ENCODE data around the gene PMPCA.

The PMPCA gene

DNA sequence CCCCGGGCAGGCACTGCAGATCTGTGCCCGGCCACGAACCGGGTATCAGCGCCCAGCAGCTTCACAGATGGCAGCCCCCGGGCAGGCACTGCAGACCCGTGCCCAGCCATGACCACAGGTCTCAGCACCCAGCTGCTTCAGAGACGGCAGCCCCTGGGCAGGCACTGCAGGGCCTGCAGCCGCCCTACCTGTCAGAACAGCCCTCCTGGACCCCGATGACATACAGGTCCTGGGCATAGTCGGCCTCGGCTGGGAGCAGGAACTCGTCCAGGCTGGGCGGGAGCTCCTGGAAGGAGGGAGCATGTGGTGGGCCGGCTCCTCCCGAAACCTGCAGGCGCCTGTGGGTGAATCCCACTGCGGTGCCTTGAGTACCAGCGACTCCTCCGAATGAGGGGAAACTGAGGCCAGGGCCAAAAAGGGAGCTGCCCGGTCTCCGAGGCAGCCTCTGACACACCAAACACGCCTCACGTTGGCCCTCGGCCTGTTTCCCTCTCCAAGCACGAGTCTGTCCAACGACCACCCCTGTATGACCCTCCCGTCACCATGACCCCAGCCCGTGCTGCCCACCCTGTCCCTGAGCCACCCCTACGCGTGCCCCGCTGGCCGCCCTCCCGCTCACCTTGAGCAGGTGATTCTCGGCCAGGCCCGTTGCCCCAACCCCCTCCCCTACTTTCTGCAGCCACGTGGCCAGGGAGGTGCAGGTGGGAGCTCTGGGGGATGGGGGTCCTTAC, 23.6 kb downstream of the PMPCA start:
- DNase-seq (ENCODE audit: extremely low read depth, low read depth): no peak
- TF ChIP-seq, protein P1, sequence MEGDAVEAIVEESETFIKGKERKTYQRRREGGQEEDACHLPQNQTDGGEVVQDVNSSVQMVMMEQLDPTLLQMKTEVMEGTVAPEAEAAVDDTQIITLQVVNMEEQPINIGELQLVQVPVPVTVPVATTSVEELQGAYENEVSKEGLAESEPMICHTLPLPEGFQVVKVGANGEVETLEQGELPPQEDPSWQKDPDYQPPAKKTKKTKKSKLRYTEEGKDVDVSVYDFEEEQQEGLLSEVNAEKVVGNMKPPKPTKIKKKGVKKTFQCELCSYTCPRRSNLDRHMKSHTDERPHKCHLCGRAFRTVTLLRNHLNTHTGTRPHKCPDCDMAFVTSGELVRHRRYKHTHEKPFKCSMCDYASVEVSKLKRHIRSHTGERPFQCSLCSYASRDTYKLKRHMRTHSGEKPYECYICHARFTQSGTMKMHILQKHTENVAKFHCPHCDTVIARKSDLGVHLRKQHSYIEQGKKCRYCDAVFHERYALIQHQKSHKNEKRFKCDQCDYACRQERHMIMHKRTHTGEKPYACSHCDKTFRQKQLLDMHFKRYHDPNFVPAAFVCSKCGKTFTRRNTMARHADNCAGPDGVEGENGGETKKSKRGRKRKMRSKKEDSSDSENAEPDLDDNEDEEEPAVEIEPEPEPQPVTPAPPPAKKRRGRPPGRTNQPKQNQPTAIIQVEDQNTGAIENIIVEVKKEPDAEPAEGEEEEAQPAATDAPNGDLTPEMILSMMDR (IDR thresholded peaks at IDR 0.05; ENCODE audit: low read depth, low read length): no peak

DNA sequence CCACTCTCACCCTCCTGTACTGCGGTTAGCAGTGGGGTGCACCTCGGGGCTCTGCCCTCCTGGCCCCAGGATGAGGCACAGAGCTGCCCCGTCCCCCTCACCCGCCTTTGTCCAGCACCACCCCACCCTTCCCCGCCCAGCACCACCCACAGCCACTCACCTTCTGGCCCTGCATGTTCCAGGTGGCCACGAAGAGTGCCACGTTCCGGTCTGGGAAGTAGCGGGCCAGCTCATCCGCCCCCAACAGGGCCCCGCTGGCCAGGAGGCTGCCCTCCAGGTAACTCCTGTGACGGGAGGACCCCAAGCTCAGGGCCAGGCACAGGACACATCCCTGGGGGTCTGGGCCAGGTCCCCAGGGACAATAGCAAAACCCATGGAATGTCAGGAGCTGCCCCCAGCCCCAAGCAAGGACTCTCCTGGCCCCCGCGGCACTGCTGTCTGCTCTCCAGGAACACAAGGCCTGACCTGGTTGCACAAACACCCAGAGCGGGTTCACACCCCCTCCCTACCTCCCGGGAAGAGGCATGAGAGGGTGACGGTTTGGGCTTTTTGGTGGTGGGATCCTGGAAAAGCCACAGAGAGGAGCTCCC, 24.2 kb downstream of the PMPCA start:
- TF ChIP-seq, protein P1 (IDR thresholded peaks at IDR 0.05; ENCODE audit: low read depth, low read length): no peak

DNA sequence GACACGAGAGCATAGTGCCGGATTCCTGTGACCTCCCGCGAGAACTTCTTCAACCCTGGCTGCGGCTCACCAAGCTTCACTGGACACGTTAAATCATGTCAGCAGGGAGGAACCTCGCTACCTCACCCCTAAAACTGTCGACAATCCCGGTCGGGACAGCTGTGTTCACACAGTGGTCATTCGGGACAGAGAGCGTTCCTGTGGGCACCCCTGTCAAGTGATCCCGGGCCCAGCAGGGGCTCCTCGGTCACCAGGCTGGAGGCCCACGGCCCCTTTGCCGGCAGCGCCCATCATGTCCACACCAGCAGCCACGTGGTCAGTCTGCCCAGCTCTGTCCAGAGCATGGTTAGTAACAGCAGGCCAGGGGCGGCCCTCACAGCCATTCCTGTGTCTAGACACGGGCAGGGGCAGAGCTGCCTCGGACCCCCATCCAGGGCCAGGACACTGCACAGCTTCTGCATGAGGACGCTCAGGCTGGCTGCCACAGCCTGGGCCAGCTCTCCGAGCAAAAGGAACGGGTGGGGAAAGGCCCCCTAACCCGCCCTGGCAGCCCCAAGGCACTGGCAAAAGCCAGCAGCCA, 25.7 kb downstream of the PMPCA start:
- TF ChIP-seq, protein P1 (IDR thresholded peaks at IDR 0.05; ENCODE audit: low read depth, low read length): no peak
- DNase-seq (ENCODE audit: extremely low read depth, low read depth): no peak

More for the DNA sequence above, 24.2 kb downstream of the PMPCA start:
- no peak for DNase-seq (ENCODE audit: extremely low read depth, low read depth)

DNA sequence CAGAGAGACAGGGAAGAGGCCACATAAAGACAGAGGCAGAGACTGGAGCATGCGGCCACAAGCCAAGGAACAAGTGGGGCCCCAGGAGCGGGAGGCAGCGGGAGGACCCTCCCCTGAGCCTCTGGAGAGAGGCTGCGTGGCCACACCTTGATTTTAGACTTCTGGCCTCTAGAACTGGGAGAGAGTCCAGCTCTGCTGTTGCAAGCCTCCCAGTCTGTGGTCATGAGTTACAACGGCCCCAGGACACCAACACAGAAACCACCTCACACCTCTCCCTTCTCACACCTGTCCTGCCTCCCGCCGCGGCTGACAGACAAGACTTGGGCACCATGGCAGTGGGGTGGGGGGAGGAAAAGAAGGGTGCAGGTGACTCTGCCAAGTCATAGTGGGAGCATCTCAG, 27.0 kb downstream of the PMPCA start:
- DNase-seq (ENCODE audit: extremely low read depth, low read depth): peak; percentile 20
- TF ChIP-seq, protein P1 (IDR thresholded peaks at IDR 0.05; ENCODE audit: low read depth, low read length): no peak

DNA sequence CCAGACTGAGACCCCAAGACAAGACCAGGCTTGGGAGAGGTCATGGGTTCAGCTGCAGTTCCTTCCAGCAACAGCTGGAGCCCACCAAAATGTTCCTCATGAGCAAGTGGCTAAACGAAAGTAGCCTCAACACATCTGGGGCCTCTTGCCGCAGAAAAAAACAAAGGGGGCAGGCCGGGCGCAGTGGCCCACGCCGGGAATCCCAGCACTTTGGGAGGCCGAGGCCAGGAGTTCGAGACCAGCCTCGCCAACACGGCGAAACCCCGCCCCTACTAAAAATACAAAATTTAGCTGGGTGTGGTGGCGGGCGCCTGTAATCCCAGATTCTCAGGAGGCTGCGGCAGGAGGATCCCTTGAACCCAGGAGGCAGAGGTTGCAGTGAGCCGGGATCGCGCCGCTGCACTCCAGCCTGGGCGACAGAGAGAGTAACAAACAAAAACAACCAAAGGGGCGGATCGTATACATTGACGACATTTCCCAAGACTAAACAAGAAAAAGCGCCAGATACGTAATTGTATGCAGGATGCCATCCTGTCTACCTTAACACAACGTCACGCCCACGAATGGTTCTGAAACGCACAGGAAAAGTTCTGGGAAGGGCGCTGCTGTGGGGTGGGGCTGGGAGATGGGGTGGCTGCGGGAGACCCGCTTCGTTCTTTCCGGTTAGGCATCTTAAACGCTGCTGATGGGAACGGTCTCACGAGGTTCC, 27.5 kb downstream of the PMPCA start:
- no peak for DNase-seq (ENCODE audit: extremely low read depth, low read depth)

DNA sequence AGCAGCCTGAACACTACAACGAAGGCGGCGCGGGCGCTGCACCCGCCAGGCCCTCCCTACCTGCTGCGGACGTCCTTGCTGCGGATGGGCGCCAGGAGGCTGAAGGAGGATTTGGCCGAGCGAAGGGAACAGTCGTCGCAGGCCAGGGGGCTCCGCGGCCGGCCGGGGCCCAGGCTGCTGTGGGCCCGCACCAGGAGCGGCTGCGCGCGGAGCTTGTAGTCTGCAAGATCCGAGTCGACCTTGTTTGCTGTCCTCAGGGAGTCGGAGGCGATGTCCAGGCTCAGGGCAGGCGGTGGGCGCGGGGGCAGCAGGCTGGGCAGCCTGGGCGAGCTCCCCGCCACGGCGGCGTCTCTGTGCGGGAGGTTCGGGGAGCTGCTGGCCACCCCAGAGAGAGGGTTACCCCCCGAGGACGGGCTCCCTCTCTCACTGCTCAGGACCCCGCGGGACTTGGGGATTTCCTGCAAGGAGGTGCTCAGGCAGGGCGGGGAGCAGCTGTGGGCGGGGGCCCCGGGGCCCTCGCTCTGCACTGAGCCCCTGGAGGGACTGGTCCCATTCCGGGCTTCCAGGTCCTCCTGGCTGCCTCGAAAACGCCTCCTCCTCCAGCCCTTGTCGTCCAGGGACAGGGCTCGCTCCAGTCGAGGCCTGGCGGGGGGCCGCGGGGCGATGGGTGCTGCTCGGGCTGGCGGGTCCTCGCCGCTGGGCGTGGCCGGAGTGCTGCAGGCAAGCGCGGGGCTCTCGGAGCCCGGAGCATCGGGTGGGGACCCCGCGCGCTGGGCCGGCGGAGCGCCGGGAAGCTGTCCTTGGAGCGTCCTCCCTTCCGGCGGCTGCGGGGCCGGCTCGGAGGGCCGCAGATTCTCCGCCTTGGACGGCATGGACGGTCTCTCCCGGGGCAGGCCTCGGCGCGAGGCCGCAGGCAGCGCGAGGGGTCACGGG, 28.4 kb downstream of the PMPCA start:
- TF ChIP-seq, protein P1 (IDR thresholded peaks at IDR 0.05; ENCODE audit: low read depth, low read length): no peak
- DNase-seq (ENCODE audit: extremely low read depth, low read depth): no peak

More for the DNA sequence above, 27.5 kb downstream of the PMPCA start:
- TF ChIP-seq, protein P1 (IDR thresholded peaks at IDR 0.05; ENCODE audit: low read depth, low read length): no peak
